ENCODE measurements around the gene GREM1.

The GREM1 gene

DNA sequence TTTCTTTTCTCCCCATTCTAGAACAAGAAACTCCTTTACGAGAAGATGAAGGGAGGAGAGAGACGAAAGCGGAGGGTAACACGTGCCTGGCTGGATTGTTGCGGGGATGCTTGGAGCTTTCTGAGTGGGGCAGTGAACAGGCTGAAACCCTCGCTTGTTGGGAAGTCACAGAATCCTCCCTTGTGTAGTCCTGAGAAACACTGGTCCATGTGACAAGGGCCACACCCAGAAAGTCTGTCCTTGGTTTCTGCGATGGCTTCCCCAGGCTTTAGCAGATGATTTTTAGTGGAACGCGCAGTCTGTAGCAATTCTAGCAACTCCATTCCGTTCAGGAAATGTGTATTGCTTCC lies 26.1 kb upstream of the GREM1 start:
- no peak for DNase-seq
- in situ Hi-C loops (cut with HindIII; ENCODE audit: low pct_ligation_motif_present, low pct_unique_long_range_greater_than_20kb, low sequenced_read_pairs) = no loop called here

DNA sequence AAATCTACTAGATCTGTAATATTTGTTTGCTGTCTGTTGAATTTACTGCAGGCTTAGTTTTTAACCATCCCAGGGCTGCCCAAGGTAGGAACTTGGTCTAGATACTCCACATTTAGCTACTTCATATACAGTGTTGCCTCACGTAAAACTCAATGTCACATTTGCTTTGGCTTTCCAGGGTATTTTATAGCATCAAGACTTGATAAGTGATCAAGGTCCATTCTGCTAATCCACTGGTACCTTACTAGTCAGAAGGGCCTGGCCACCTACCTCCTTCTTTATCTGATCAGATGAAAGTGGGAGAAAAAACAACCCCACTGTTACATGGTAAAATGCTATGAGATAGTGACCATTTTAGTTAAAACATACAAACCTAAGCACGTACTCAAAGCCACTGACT lies 25.5 kb upstream of the GREM1 start:
- in situ Hi-C loops (cut with HindIII; ENCODE audit: low pct_ligation_motif_present, low pct_unique_long_range_greater_than_20kb, low sequenced_read_pairs) = no loop called here
- no peak for DNase-seq

DNA sequence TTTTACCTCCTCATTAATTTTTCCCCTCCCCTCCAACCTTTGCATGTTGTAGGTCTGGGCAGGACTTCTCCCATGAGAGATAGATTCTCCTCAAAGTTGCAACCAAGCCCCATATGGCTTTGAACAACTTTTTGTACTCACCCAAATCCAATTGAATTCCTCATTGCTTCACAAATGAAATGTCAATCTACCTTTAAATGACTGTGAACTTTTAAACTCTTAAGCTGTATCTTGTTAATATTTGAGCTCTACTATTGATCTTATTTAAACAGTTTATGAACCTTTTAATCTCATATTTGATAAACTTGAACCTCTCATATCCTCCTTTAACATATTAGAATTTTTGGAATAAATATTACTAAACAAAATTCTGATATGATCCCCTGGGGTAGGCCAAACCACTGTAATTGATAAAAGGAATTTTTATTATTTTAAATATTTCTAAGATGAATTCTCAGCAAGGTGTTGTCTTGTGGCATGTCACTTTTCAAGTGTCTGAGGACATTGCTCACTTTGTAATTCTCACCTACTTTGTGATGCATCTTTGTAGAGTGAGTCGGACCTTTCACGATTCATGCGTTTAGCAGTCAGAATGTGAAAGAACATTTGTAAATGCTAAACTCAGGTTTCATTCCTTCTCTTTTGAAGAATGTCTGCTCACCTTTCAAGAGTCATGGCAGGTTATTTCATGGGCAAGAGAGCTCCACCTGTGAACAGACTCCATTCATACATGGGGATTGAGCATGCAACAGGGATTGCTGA lies 23.4 kb upstream of the GREM1 start:
- no peak for DNase-seq
- in situ Hi-C loops (cut with HindIII; ENCODE audit: low pct_ligation_motif_present, low pct_unique_long_range_greater_than_20kb, low sequenced_read_pairs) = no loop called here

DNA sequence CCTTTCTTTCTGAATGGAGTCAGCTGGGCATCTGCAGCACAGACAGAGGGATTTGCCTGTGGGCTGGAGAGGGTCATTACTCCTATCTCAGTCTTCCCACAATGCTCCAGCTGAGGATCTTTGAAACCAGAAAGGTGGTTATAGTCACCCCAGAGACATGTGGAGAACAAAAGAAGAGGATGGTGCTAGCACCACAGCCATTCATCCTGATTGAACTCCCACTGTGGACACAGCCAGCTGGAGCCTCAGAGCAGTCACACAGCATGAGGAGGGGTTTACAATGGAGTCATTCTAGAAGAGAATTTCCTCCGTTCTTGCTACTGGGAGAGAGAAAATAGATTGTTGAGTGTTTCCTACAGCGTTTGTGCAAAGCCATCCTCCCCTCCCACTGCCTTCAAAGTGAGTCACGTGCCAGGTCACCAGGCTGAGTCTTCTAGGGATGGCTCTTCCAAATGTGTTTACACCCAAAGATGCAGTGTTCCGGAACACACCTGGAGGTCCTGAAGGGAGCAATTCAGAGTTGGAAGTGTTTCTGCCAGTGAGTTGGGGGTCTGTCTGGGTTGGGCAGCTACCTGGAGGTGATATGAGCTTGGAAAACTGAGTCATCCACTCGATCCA lies 18.9 kb upstream of the GREM1 start:
- in situ Hi-C loops (cut with HindIII; ENCODE audit: low pct_ligation_motif_present, low pct_unique_long_range_greater_than_20kb, low sequenced_read_pairs) = no loop called here
- DNase-seq = no peak

DNA sequence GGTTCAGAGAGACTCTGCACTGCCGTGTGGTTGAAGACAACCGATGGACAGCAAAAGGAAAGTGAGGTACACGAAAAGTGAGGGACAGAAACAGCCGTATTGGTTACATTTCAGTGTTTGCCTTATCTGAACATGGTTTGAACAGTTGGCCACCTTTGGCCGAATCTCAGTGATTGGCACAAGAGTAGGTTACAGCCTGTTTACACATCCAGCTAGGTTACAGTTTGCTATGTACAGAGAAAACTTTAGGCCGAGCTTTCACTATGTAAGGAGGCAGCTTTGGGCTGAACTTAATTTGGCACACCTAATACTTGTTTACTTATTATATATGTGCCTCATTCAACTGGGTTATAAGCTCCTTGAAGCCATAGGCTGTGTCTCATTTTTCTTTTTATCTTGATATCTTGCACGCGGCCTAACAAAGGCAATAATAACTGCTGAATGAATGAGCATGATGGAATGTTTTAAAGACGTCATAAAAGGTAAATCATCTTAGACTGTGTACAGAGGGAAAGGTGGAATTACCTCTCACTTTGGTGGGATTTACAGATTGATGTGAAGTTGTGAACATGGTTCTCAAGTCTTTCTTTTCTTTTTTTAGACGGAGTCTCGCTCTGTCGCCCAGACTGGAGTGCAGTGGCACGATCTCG lies 17.2 kb upstream of the GREM1 start:
- no peak for DNase-seq
- in situ Hi-C loops (cut with HindIII; ENCODE audit: low pct_ligation_motif_present, low pct_unique_long_range_greater_than_20kb, low sequenced_read_pairs) = no loop called here

DNA sequence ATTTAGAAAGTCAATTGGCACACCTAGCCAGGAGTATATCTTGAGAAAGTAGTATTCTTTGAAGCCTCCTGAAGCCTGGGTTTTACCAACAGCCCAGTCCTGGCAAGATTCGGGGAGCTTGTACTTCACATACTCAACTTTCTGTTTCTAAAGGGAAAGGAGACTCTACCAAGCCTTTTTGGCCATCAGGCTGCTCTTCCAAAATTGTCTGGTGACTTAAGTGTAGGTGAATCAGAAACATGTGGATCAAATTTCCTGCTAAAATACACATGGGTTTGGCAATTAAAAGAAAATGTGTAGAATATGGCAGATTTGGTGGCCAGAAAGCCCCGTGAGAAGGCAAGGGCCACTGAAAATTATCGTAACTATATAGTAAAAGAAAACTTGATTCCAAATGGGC lies 15.9 kb upstream of the GREM1 start:
- no peak for DNase-seq
- in situ Hi-C loops (cut with HindIII; ENCODE audit: low pct_ligation_motif_present, low pct_unique_long_range_greater_than_20kb, low sequenced_read_pairs) = no loop called here

DNA sequence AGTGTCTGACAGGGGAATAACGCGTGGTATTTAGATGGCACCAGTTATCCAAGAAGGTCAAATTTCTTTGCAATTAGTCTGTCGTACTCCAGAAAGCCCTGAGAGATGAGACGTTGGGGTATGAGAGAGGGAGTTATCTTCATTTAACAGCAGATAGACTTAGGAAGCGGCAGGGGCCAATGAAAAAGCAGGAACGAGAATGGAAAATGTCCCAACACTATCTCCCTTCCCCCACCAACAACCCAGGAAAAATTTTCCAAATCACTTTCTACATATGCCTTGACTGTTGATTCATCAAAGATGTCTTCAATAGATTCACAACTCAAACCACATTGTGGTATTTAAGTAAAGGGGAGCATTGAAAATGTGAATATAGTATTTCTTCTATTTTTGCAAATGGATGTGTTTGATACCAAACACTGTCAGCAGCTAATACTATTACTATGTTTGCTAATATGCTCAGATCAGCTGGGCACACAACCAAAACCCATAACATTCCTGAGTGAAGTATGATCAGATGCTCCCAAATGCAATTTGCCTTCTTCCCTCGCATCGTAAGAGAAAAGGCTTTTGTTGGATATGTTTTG lies 13.3 kb upstream of the GREM1 start:
- in situ Hi-C loops (cut with HindIII; ENCODE audit: low pct_ligation_motif_present, low pct_unique_long_range_greater_than_20kb, low sequenced_read_pairs) = no loop called here
- no peak for DNase-seq

DNA sequence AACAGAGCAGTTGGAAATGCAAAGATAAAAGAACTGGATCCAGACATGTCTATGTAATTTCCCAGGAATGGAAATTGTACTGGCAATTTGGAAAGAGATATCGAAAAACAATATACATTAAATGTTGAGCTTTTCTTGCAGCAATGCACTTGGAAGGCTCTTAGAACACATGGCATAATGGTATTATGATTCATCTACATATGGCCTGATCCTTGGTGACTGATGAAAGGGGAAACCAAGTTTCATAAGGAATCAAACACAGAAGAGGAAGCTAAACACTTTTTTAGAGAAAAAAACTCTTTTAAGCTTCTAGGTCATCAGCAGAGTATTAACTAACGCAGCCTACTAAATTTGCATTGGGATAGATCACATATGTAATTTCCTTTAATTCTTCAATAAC lies 12.4 kb upstream of the GREM1 start:
- in situ Hi-C loops (cut with HindIII; ENCODE audit: low pct_ligation_motif_present, low pct_unique_long_range_greater_than_20kb, low sequenced_read_pairs) = no loop called here
- DNase-seq = no peak

DNA sequence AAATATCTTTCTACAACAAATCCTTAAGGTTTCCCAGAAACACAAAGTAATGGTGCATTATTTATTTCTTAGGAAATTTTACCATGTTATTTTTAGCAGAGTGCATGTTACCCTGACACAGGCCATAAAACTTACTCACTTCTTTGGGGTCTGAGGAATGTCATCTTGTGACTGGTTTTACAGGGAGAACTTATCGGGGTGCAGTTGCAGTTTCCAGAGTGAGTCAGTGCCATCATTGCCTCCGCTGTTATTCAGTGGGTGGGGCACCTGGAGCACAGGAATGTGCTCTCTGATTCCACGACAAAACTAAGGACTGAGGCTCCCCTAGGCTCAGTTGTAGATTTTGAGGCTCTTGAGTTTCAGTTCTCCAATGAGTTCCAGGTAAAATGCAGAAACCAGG lies 11.1 kb upstream of the GREM1 start:
- in situ Hi-C loops (cut with HindIII; ENCODE audit: low pct_ligation_motif_present, low pct_unique_long_range_greater_than_20kb, low sequenced_read_pairs) = no loop called here
- no peak for DNase-seq

DNA sequence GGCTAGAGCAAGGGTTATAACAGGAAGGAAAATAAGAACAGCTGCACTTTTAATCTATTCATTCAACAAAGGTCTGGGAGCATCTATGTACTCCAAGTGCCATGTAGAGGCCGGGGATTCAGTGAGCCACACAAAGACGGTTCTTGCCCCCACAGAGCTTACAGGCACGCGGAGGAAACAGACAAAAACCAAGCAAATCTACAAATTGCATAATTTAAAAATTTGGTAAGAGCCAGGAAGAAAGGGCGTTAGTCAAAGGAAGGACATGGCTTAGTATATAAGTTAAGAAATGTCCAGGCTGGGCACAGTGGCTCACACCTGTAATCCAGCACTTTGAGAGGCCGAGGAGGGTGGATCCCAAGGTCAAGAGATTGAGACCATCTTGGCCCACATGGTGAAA lies 10.4 kb upstream of the GREM1 start:
- in situ Hi-C loops (cut with HindIII; ENCODE audit: low pct_ligation_motif_present, low pct_unique_long_range_greater_than_20kb, low sequenced_read_pairs) = no loop called here
- DNase-seq = no peak

DNA sequence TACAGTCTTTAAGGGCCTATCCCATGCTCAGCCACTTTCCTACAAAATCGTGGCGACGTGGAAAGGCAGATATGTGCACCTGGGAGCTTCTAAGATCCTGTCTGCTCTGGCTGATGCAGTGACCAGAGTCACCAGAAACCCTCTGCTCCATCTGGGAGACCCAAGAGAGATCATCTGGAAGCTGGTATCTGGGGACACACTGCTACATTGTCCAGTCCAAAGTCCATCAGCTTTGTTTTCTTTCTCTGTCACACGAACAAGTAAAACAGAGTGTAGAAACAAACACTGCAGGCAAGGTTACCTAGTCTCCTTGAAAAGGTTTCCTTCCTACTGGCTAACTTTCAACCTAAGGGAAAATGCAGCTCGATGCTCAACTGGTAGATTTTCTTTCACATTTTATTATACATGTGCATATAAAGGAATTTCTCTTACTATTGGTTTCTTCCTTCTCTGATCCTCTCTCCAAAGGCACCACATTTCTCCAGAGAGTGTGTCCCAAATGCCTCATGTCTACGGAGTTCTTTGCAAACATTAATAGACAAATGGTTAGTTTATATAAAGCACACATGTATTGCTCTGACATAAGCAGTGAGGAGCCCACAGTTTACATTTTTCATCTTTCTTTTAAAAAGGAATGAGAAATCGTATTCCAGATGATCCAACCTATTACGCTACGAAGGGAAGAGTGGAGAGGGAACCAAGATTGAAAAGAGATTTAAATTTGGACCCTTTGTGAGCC lies 8.3 kb upstream of the GREM1 start:
- in situ Hi-C loops (cut with HindIII; ENCODE audit: low pct_ligation_motif_present, low pct_unique_long_range_greater_than_20kb, low sequenced_read_pairs) = no loop called here

DNA sequence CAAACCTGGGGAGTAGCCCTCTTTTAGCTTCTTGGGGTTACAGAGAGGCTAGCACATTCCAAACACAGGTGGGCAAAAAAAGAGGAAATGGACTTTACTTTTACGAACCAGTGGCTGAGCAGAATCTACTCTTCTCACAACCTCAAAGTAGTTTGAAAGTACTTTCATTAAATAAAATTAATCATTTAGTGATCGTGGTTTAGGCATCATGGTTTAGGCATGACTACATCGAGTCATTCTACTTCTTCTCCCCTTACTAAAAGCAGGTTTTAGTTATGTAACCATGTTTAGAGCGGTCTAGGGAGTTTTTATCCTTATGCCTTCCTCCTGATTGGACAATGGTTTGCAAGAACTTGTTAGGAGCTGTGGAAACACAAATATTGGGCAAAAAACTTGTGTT lies 2.5 kb upstream of the GREM1 start:
- peak; percentile 9 for DNase-seq
- in situ Hi-C loops (cut with HindIII; ENCODE audit: low pct_ligation_motif_present, low pct_unique_long_range_greater_than_20kb, low sequenced_read_pairs) = no loop called here

More for the DNA sequence above, 8.3 kb upstream of the GREM1 start:
- DNase-seq = no peak

DNA sequence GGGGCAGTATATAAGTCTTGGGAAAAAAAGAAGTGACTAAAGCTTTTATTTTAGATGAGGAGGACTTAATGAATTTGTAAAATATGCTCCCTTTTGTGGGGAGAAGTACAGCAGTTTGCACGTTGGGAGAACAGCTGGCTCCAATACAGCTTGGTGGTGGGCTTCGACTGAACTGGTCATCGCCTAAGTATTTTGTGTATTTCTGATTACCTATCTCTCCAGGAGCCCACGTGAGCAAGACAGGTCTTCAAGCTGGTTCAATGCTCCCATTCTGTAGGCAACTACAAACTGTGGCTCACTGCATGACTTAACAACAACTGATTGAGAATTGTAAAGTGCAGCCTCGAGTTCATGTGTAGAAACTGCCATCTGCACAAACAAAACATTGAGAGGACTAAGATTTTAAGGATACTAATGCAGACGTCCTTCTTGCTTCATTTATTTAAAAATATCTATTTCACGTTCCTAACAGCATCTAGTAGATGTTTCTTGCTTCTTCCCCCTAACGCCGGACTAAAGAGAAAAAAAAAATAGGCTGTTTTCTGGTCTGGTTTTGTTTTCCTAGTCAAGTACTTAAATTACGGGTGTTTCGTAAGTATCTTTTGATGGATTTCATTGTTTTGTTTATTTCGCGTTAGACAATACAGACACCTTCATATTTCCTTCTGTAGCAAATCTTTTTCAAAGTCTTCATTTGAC lies 1.4 kb upstream of the GREM1 start:
- in situ Hi-C loops (cut with HindIII; ENCODE audit: low pct_ligation_motif_present, low pct_unique_long_range_greater_than_20kb, low sequenced_read_pairs) = no loop called here
- no peak for DNase-seq

DNA sequence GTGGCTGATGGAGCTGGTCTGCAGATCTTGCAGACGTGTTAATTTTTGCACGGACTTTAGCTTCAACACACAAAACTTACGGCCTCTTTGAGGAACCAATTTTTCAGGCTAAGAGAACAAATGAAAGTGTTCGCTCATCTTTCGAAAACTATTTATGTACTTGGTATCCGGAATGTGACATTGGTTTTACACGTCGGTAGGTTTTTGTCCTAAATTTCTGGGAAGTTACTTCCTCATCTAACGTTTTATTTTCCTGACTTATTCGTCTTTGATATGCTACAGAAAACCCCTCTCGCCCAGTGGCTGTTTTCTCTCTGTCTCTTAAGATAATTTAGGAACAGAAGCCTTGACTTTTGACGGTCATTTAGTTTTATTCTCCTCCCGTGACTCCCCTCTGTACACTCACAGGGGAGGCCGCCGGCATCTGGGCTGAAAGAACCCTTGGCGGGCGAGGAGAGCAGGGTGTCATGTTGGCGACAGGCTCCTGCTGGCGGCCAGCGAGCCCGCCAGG lies 834 bp upstream of the GREM1 start:
- no peak for DNase-seq
- in situ Hi-C loops (cut with HindIII; ENCODE audit: low pct_ligation_motif_present, low pct_unique_long_range_greater_than_20kb, low sequenced_read_pairs) = no loop called here

DNA sequence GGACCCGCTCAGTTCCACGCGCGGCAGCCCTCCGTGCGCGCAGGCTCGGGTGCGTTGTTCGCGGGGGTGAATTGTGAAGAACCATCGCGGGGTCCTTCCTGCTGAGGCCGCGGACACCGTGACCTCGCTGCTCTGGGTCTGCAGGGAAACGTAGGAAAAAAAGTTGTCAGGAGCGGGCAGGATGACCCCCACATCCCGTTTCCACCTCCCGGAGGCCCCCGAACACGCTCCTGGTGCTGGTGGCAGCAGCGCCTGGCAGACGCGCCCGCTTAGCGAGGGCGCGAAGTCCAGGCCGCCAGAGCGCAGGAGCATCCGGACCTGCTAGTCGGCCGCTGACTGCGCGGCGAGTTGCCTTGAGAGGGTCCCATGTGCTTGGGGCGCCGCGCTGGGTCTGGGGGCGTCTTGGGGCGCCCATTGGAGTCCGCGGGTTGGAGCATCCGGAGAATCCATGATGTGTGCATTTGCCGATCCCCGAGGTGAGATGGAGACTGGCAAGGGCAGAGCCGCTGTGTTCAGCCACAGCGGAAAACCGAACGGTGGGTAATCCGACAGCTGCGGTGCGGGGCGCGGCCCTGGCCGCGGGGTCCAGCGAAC lies 520 bp downstream of the GREM1 start:
- in situ Hi-C loops (cut with HindIII; ENCODE audit: low pct_ligation_motif_present, low pct_unique_long_range_greater_than_20kb, low sequenced_read_pairs) = no loop called here
- DNase-seq = no peak

DNA sequence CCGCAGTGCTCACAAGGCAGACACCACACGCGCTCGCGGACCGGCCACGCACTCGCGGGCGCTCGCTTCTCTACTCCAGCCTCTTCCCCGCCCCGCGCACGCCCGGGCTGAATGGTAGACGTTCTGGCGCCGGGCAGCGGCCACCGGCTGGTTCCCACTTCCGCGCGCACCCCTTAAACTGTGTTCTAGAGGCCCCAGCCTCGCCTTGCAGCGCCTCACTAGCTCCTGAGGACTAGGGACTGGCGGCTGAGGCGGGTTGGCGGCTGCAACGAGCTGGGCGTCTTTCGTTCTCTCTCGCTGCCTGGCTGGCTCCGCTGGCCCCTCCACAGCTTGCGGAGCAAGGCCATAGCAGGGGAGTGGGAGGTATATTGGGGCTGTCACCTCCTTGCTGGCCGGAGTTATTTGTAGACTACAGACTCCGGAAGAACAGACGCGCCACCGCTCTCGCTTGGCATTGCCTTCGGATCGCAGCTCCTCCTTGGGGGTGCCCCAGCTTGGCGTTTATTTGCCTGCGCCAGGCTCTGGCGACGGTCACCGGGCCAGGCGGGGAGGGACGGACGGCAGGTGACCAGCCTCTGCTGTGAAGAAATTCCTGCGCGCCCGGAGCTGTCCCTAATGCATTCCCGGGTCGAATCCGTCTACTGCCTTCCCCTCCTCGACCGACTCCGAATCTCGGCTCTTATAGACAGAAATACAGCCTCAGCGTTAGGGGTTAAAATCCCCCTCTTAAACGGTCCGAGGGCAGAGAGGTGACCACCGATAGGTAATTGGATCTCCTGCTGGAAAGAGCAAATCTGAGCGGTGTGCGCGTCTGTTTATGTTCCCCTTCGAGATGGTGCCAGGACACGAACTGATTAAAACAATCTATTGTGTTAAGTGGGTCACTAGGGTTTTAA lies 1.3 kb downstream of the GREM1 start:
- in situ Hi-C loops (cut with HindIII; ENCODE audit: low pct_ligation_motif_present, low pct_unique_long_range_greater_than_20kb, low sequenced_read_pairs) = no loop called here
- DNase-seq = peak; percentile 4

DNA sequence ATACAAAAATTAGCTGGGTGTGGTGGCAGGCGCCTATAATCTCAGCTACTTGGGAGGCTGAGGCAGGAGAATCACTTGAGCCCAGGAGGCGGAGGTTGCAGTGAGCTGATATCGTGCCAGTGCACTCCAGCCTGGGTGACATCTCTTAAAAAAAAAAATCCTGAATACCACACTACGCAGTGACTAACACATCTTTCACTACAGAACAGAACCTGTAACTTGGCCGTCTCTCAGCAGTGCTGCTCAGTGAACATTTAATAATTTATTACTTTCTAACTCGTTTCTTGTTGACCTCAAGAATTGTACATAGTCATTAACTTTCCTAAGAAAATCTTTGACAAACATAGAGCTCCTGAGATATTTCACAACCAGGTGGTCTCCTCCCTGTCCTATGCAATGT lies 3.8 kb downstream of the GREM1 start:
- no peak for DNase-seq
- in situ Hi-C loops (cut with HindIII; ENCODE audit: low pct_ligation_motif_present, low pct_unique_long_range_greater_than_20kb, low sequenced_read_pairs) = no loop called here

All from ACHN (cell line).